H54 (cell line): ENCODE measurements around the gene ANKRD13A.
"Not testable (repeated sequence)": the region's sequence is repeated elsewhere in the genome, so short reads cannot be mapped to it uniquely, and the experiment has no call there.

Source experiments
- DNase-seq: peaks from one replicate; pipeline ENCODE4 v3.0.0; 2011; ENCODE audit warnings: low spot score, mixed read lengths; ENCODE audit not compliant: insufficient read length
- FAIRE-seq: peaks from 3 replicates; lab custom pipeline; 2011; peaks lifted over from hg19 to GRCh38; lab: Jason Lieb, UNC
- POLR2A ChIP-seq: IDR thresholded peaks from 2 replicates; pipeline ENCODE4 v1.6.1; 2011; ENCODE audit warnings: low read depth, mild to moderate bottlenecking, low read length

Gene ANKRD13A

DNA sequence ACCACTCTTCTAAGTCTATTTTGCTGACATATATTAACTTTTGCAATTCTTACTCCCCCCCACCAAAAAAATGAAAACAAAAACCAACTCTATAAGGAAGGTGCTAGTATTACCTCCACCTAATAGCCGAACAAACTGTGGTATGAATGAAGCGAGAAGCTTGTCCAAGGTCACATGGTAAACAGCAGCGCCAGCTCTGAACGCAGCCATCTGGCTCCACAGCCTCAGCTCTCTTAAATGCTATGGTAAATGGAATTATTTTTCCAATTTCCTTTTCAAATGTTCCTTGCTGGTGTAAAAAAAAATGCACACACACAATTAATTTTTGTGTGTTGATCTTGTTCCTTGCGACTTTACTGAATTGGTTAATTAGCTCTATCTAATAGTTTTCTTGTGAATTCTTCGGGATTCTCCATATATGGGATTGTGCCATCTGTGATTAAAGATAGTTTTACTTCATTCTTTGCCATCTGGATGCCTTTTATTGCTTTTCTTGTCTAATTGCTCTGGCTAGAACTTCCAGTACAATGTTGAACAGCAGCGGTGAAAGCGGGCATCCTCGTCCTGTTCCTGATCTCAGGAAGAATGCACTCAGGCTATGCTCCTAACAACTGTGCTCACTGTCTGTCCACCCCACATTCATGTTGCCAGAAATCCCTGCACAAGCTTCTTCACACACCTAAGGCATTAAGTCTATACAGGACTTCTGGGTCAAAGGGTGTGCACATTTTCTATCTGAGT, 59.8 kb downstream of the ANKRD13A start:
- no peak for TF ChIP-seq POLR2A
- FAIRE-seq (no peak), DNase-seq (no peak)

- FAIRE-seq (no peak), DNase-seq (no peak)
- TF ChIP-seq POLR2A: no peak
Measured at GRCh38 chr12:110059651-110060000, 60.4 kb downstream of the ANKRD13A start.

- no peak for DNase-seq
- FAIRE-seq: no peak
- TF ChIP-seq POLR2A: no peak
Measured at GRCh38 chr12:110062241-110062640, 63.0 kb downstream of the ANKRD13A start.

- no peak for TF ChIP-seq POLR2A
- DNase-seq (no peak), FAIRE-seq (no peak)
Measured at GRCh38 chr12:110065540-110065939, 66.3 kb downstream of the ANKRD13A start.

GRCh38 chr12:110067531-110067930, 68.3 kb downstream of the ANKRD13A start:
- no peak for FAIRE-seq
- no peak for TF ChIP-seq POLR2A
- DNase-seq: no peak

DNA sequence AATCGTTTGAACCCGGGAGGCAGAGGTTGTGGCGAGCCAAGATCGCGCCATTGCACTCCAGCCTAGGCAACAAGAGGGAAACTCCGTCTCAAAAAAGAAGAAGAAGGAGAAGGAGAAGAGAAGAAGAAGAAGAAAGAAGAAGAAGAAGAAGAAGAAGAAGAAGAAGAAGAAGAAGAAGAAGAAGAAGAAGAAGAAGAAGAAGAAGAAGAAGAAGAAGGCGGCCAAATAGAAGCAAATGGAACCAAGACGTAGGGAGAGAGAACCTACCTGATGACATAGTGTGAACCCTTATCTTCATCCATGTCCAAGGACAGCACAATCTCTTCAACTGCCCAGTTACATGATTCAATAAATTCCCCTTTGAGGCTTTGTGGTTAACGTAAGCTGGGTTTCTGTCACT, 68.9 kb downstream of the ANKRD13A start:
- DNase-seq, FAIRE-seq: not testable (repeated sequence)

DNA sequence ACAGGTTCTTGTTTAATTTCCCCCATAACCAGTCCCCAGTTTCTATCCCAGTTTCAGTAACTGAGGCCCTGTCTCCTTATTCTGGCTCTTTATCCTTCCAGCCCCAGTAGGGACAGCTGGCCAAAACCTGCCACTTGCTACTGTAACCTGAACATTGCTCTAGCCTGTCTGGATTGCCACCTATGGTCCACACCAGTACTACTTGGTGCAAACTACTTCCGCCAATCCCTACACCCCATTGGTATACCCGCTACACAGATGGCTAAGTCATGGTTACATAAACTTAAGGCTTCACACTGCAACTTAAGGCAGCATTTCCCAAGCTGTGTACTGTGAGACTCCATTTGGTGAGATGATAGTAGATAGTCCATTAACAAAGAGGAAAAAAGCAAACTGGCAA, 69.4 kb downstream of the ANKRD13A start:
- TF ChIP-seq POLR2A: no peak
- DNase-seq: no peak
- no peak for FAIRE-seq

DNA sequence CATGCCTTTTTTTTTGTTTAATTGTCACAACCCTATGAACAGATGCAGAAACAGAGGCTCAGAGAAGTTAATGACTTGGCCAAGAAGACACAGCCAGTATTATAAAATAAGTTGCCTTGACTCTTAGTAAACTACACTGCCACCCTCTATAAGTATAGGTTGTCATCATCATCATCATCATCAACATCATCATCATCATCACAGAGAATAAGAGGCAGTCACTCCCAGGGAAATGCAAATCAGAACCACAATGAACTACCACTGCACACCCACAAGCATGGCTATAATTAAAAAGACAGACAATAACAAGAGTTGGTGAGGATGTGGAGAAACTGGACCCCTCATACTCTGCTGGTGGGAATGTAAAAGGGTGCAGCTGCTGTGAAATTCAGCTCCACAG, 72.3 kb downstream of the ANKRD13A start:
- FAIRE-seq (no peak), DNase-seq (no peak)
- TF ChIP-seq POLR2A: no peak

- no peak for DNase-seq
- no peak for FAIRE-seq
- TF ChIP-seq POLR2A: no peak
Measured at GRCh38 chr12:110071967-110072366, 72.7 kb downstream of the ANKRD13A start.

DNA sequence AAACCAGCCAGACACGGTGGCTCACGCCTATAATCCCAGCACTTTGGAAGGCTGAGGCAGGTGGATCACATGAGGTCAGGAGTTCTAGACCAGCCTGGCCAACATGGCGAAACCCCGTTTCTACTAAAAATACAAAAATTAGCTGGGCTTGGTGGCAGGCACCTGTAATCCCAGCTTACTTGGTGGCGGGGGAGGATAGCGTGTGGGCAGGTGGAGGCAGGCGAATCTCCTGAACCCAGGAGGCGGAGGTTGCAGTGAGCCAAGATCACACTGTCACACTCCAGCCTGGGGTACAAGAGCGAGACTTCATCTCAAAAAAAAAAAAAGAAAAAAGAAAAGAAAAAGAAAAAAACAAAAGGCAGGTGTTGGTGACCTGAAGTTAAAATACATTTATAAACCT, 73.4 kb downstream of the ANKRD13A start:
- FAIRE-seq, DNase-seq: not testable (repeated sequence)

DNA sequence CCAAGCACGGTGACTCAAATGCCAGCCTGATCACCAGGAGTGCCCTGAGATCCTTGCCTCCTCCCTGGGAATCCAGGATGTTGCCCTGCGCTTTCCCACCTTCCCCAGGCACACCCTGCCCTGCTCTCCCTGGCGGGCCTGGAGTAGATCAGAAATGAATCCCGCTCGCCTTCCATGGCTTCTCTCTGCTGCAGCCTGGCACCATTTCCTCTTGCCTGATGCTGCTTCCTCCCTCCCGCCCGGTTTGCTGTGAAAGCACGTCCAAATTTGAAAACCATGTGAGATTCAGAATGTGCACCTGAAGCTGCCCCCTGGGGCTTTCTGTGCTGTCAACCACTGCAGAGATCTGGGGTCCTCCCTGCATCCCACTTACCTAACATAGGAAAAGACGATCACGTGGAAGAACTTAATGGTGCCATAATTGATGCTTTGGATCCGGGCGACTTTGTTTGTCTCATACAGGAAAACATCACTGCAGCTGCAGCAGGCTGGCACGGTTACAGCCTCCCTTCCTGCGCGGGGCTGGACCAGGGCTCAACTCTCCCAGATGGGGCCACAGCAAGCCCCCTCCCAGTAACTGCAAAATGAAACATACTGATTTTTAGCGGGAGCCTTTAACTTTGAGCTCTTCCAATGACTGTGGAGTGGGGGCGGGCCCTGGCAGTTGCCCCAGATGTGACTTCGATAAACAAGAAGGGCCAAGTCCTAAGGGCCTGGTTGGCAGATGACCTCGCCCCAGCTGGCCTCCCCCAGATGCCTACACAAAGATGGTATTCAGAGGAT, 74.0 kb downstream of the ANKRD13A start:
- DNase-seq (peak; percentile 27), FAIRE-seq (no peak)
- no peak for TF ChIP-seq POLR2A

DNA sequence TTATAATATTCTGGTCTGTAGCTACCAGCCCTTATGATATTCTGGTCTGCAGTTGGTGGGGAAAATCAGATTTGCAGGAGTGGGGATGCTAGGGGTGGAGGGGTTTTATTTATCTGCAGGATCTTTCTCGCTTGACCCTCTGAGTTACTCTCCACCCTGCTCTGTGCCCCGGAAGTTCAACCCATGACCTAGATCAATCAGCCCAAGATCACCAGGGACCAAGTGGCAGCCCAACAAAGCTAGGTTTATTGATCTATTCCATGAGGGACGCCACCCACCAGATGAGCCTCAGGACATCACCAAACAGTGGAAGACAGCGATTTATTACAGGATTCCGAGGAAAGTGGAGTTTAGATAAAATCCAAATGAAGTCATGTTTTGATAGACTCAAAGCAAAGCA, 74.9 kb downstream of the ANKRD13A start:
- no peak for TF ChIP-seq POLR2A
- DNase-seq (no peak), FAIRE-seq (no peak)

DNA sequence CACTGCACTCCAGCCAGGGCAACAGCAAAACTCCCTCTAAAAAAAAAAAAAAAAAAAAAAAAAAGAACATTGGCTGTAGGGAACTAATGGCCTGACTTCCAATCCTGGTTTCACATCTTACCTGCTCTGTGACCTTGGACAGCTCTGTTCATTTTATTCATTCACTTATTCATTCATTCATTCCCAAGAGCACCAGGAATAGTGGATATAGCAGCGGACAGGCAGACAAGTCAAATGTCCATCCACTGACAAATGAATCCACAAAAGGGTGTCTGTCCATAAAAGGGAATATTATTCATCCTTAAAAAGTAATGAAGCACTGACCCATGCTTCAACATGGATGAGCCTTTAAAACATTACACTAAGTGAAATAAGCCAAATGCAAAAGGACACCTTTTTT, 76.7 kb downstream of the ANKRD13A start:
- no peak for TF ChIP-seq POLR2A
- no peak for DNase-seq
- no peak for FAIRE-seq

DNA sequence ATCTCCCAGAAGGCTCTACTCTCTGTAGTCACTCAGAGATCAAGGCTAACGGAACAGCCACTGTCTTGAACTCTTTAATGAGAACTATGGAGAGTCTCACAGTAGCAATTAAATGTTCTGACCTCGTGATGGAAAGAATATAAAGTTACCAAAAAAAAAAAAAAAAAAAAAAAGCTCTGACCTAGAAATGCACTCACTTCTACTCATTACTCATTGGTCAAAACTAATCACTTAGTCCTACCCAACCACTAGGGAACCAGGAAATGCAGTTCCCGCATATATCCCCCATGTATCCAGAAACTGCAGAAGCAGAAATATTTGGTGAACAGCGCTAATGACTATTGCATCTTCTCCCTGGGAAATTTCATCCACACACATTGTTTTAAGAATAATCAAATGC, 78.6 kb downstream of the ANKRD13A start:
- no peak for TF ChIP-seq POLR2A
- DNase-seq (no peak), FAIRE-seq (no peak)

DNA sequence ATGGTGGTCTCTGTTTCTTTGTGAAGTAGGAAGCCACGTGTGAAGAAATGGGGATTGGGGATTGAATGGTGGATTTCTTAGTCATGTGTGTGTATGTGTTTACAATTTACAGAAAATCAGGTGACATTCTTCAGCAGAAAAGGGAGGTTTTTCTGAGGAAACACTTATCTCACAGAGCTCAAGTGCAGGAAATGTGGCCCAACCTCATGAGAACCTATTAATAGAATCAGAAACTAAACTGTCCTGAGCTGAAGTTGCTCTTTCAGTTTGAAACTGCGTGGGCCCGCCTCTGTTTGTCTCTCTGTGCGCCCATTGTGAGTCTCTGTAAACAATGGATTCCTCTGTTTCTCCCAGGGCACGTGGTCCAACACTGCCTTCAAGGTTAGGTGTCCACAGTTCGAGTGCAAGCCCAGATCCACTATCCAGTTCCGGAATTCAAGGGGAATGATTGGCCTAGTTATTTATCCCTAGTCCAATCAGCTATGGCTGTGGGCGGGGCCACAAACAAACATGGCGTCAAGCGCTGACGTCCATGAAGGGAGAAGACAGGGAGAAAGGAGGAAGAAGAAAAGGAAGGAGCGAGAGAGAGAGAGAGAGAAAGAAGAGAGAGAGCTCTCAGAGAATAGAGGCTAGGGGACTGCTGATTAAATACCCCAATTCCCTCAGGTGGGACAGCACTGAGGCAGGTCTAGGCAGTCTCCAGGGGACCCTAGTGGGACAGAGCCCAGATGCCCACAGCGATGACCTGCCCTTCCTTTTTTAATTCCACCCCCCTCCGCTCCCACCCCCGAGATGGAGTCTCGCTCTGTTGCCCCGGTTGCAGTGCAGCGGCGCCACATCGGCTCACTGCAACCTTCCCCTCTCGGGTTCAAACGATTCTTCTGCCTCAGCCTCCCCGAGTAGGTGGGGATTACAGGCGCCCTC, 80.5 kb downstream of the ANKRD13A start:
- TF ChIP-seq POLR2A: no peak
- DNase-seq (no peak), FAIRE-seq (no peak)
